Measurements from ENCODE around the gene MYOM1.

GRCh38 chr18:3212657-3213056, 7.1 kb downstream of the MYOM1 start:
- TF ChIP-seq LEF1 (IDR thresholded peaks at IDR 0.05; ENCODE audit: borderline replicate concordance): no peak
- no peak for TF ChIP-seq ZNF384 (IDR thresholded peaks at IDR 0.05)
- TF ChIP-seq BHLHE40 (IDR thresholded peaks at IDR 0.05; ENCODE audit: borderline replicate concordance): no peak
- no peak for TF ChIP-seq FOXM1 (IDR thresholded peaks at IDR 0.05; ENCODE audit: borderline replicate concordance)
- TF ChIP-seq ELF4 (IDR thresholded peaks at IDR 0.05): no peak
- no peak for TF ChIP-seq ARNT (IDR thresholded peaks at IDR 0.05)
- no peak for TF ChIP-seq SP1 (IDR thresholded peaks at IDR 0.05)
- no peak for TF ChIP-seq CTBP1 (IDR thresholded peaks at IDR 0.05; ENCODE audit: borderline replicate concordance)
- no peak for TF ChIP-seq PKNOX1 (IDR thresholded peaks at IDR 0.05)
- no peak for TF ChIP-seq FOXA1 (IDR thresholded peaks at IDR 0.05)
- TF ChIP-seq FOXK2 (IDR thresholded peaks at IDR 0.05): no peak
- TF ChIP-seq L3MBTL2 (conservative IDR thresholded peaks at IDR 0.05): no peak
- TF ChIP-seq HDGF (IDR thresholded peaks at IDR 0.05; ENCODE audit: borderline replicate concordance): no peak
